Activated CD4-positive, alpha-beta T cell treated with anti-CD3 and anti-CD28 coated beads for 48 hours (primary cell): ENCODE data around the gene HECTD4.
A peak's percentile ranks its signal among the peaks of the same experiment; 100 is the strongest.
"Not testable (repeated sequence)": the region's sequence is repeated elsewhere in the genome, so short reads cannot be mapped to it uniquely, and the experiment has no call there.

Experiments used
- DNase-seq: peaks from one replicate; pipeline ENCODE4 v3.0.0-alpha.2; 2020

HECTD4 gene

DNA sequence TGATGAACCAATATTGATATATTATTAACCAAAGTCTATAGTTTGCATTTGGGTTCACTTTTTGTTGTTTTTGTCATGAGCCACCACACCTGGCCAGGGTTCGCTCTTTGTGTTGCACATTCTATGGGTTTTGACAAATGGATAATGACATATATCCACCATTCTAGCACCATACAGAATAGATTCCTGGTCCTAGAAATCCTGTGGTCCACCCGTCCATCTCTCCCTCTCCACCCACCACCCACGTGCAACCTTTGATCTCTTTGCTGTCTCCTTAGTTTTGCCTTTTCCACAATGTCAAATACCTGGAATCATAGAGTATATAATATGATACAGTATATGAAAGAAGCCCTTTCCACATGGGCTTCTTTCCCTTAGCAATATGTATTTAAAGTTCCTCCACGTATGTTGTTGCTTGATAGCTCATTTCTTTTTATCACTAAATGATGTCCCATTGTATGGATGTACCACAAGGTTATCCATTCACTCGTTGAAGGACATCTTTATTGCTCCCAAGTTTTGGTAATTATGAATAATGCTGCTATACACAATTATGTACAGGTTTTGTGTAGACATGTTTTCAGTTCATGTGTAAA lies 19.8 kb upstream of the HECTD4 start:
- no peak for DNase-seq

DNA sequence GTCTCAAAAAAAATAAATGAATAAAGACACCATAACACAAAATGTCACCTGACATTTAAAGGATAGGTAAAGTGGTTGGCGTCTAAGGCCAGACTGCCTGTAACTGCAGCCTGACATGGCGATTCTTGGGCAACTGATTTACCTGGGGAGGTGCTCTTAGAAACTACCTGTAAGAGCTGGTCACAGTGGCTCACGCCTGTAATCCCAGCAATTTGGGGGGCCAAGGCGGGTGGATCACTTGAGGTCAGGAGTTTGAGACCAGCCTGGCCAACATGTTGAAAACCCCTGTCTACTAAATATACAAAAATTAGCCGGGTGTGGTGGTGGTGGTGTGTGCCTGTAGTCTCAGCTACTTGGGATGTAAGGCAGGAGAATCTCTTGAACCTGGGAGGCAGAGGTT lies 18.8 kb upstream of the HECTD4 start:
- DNase-seq = no peak

- DNase-seq = no peak
Observed at GRCh38 chr12:112393328-112393727, 11.1 kb upstream of the HECTD4 start.

GRCh38 chr12:112389922-112390654 lies 7.9 kb upstream of the HECTD4 start:
- not testable (repeated sequence) for DNase-seq

- no peak for DNase-seq
Observed at GRCh38 chr12:112389228-112389627, 7.0 kb upstream of the HECTD4 start.

DNA sequence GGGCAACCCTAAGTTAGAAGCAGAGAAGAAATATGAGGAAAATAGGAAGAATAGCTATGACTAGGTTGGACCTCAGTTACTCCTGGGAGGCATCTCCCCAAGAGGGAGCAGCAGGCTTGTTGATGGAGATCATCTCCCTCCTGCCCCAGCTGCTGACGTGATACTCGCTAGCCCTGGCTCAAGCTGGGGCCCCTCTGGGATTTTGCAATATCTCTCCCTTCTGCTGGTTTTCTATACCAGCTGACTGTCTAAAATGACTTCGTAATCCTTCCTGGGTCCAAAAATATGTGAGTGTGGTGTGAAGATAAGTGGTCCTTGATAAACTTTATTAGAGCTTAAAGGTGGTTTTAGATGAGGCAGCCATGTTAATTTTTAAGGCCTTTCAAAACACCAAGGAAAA lies 4.5 kb upstream of the HECTD4 start:
- DNase-seq = no peak

- DNase-seq = no peak
Observed at GRCh38 chr12:112382866-112383265, 635 bp upstream of the HECTD4 start.

GRCh38 chr12:112381406-112381882 lies 787 bp downstream of the HECTD4 start:
- peak; percentile 31 for DNase-seq

- no peak for DNase-seq
Observed at GRCh38 chr12:112380663-112381405, 1.4 kb downstream of the HECTD4 start.

GRCh38 chr12:112375105-112375504 lies 7.1 kb downstream of the HECTD4 start:
- no peak for DNase-seq

GRCh38 chr12:112374166-112374740 lies 8.0 kb downstream of the HECTD4 start:
- DNase-seq = no peak

GRCh38 chr12:112370868-112371510 lies 11.2 kb downstream of the HECTD4 start:
- no peak for DNase-seq

DNA sequence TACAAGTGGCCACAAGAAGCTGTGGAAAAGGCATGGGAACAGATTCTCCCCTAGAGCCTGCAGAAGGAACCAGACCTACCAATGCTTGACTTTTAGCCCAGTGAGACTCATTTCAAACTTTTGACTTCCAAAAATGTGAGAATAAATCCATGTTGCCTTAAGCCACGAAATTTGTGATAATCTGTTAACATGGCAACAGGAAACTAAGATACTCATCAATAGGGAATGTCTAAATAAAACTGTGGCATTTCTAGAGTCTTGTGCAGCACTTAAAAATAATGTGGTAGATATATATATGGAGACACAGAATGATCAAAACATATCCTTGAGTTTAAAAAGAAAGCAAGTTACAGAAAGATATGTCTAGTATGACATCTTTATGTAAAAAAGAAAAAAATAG lies 12.0 kb downstream of the HECTD4 start:
- no peak for DNase-seq

GRCh38 chr12:112368856-112369255 lies 13.4 kb downstream of the HECTD4 start:
- no peak for DNase-seq

GRCh38 chr12:112367965-112368364 lies 14.3 kb downstream of the HECTD4 start:
- no peak for DNase-seq

- no peak for DNase-seq
Observed at GRCh38 chr12:112362310-112362709, 19.9 kb downstream of the HECTD4 start.

DNA sequence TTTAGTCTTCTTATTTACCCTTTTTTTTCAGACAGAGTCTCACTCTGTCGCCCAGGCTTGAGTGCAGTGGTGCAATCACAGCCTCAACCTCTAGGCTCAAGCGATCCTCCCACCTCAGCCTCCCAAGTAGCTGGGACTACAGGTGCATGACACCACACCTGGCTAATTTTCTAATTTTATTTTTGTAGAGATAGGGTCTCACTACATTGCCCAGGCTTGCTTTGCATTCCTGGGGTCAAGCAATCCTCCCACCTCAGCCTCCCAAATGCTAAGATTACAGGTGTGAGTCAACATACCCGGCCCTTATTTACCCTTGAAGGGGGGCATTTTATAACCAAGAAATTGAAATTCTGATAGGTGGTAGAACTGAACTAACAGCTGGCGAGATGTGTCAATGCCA lies 21.0 kb downstream of the HECTD4 start:
- no peak for DNase-seq

- no peak for DNase-seq
Observed at GRCh38 chr12:112359290-112359689, 22.9 kb downstream of the HECTD4 start.

GRCh38 chr12:112357214-112357613 lies 25.0 kb downstream of the HECTD4 start:
- DNase-seq = no peak

GRCh38 chr12:112354399-112354798 lies 27.8 kb downstream of the HECTD4 start:
- no peak for DNase-seq

- DNase-seq = no peak
Observed at GRCh38 chr12:112353393-112353792, 28.8 kb downstream of the HECTD4 start.

GRCh38 chr12:112352921-112353320 lies 29.3 kb downstream of the HECTD4 start:
- no peak for DNase-seq
